ENCODE measurements around the gene ANOS1. TPM values are rescaled to one million over a fixed set of nuclear protein-coding genes. Genes with fewer than 3 reads are reported as not detected.
"Not testable (repeated sequence)": the region's sequence is repeated elsewhere in the genome, so short reads cannot be mapped to it uniquely, and the experiment has no call there.

The ANOS1 gene
- total and polyA plus RNA-seq, 11 donors: 0.76 to 9.5 (median 5.2) TPM

DNA sequence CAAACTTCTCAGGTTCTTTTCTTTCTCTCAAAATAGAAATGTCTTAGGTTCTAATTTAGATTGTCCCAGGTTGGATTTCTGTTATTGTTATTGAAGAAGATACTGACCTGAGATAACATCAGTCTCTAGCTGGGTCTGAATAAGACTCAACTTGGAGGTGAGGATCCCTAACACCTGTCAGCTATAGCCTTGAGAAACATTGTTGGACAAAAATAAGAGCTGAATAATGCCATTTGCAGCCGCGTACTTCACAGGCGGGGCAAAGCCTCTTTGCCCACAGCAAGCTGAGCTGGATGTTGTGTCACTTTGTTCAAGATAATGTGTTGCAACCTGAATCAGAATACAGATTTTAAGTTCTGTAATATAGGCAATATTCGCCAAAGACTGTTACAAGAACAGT is 231.7 kb downstream of the ANOS1 start:
- no peak for TF ChIP-seq POLR2A (IDR thresholded peaks at IDR 0.05)
- TF ChIP-seq, protein P1, sequence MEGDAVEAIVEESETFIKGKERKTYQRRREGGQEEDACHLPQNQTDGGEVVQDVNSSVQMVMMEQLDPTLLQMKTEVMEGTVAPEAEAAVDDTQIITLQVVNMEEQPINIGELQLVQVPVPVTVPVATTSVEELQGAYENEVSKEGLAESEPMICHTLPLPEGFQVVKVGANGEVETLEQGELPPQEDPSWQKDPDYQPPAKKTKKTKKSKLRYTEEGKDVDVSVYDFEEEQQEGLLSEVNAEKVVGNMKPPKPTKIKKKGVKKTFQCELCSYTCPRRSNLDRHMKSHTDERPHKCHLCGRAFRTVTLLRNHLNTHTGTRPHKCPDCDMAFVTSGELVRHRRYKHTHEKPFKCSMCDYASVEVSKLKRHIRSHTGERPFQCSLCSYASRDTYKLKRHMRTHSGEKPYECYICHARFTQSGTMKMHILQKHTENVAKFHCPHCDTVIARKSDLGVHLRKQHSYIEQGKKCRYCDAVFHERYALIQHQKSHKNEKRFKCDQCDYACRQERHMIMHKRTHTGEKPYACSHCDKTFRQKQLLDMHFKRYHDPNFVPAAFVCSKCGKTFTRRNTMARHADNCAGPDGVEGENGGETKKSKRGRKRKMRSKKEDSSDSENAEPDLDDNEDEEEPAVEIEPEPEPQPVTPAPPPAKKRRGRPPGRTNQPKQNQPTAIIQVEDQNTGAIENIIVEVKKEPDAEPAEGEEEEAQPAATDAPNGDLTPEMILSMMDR (IDR thresholded peaks at IDR 0.05): no peak
- ATAC-seq (no peak), DNase-seq (no peak)
- Histone ChIP-seq H3K36me3 (no peaks in the 10 kb centered on the region), H3K27me3 (no peaks in the 10 kb centered on the region), H3K9me3 (no peaks in the 10 kb centered on the region), H3K27ac (no peak overlapping the region), H3K4me3 (no peak overlapping the region), H3K4me1 (no peaks in the 10 kb centered on the region)
- WGBS, 4 donors: 93 to 95% (median 94%) methylated on average over 4 of the region's 4 CpGs
- intact Hi-C loops (cut with DNase I): no loop called here

DNA sequence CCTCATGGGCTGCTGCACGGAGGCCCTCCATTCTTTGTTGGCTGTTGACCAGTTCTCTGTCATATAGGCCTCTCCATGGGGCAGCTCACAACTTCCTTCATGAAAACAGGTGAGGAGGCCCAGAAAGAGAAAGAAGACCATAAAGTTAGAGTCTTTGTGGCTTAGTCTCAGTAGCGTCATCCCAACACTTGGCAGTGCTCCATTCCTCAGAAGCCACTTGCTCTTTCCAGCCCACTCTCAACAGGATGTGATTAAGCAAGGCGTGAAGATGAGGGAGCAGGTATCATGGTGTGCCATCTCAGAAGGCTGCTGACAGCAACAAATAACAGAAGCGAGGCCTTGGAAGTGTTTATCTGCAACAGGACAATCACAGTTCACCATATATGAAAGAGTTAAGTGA is 236.9 kb downstream of the ANOS1 start:
- H3K27ac ChIP-seq; H3K9me3 ChIP-seq; H3K27me3 ChIP-seq; ATAC-seq; H3K36me3 ChIP-seq; H3K4me3 ChIP-seq; H3K4me1 ChIP-seq; DNase-seq; intact Hi-C loops (cut with DNase I): not testable (repeated sequence)
- 63 to 78% (median 73%) methylated on average over 4 of the region's 4 CpGs for WGBS, 4 donors

DNA sequence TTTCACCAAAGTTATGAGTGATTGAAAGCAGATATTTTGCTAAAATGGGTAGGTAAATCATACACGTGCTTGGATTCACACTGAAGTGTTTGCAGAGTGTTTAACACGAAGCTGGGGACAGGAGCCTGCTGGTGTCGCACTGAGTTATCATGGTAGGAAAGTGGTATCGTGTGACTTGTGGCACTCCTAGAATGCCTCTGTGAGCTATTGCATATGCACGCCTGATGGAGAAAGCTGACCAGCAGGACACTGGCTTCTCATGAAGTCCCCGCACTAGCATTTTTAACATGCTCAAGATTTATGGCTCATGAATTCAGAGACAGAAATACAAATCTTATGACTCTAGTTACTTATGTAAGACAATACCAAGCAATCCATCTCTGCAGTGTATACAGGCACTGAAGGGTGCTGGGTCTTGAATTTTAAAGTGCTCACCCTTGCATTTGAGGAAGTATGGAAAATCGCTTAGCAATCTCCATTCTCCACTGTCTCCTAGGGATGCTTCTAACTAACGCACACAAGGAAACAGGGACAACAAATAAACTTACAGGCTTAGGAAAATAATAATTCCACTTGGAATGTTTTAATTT is 247.5 kb downstream of the ANOS1 start:
- intact Hi-C loops (cut with DNase I): no loop called here
- no peak for TF ChIP-seq POLR2A (IDR thresholded peaks at IDR 0.05)
- TF ChIP-seq, protein P1 (IDR thresholded peaks at IDR 0.05): no peak
- WGBS, 4 donors: 49 to 58% (median 54%) methylated on average over 7 to 8 of the region's 8 CpGs

More for the DNA sequence above, 247.5 kb downstream of the ANOS1 start:
- Histone ChIP-seq H3K36me3 (no peaks in the 10 kb centered on the region), H3K4me3 (no peak overlapping the region), H3K9me3 (no peaks in the 10 kb centered on the region), H3K27ac (no peak overlapping the region), H3K4me1 (no peaks in the 10 kb centered on the region), H3K27me3 (no peaks in the 10 kb centered on the region)
- no peak for ATAC-seq
- DNase-seq: no peak

Other genes with a start within 250 kb of the ANOS1 start
- not detected for gene FAM9A, start 69.2 kb upstream of the ANOS1 start, total RNA-seq
- not detected for gene FAM9A, start 69.2 kb upstream of the ANOS1 start, polyA plus RNA-seq

Data from heart left ventricle (tissue), 16 donors.